ENCODE measurements around the gene GRB7. TPM values are rescaled to one million over a fixed set of nuclear protein-coding genes. Genes with fewer than 3 reads are reported as not detected.
A peak's percentile ranks its signal among the peaks of the same experiment; 100 is the strongest.

GRB7 gene
- total RNA-seq, 1 donor from 2014 or later = 31.8 TPM

GRCh38 chr17:39739885-39740356 is 2.2 kb downstream of the GRB7 start:
- peaks cover 26% of the 10 kb centered on the region for H3K4me1 Mint-ChIP-seq (ENCODE audit: unreplicated experiment)
- H3K27ac Mint-ChIP-seq = peak overlapping the region; percentile 98
- no peaks in the 10 kb centered on the region for H3K36me3 Mint-ChIP-seq
- H3K9me3 Mint-ChIP-seq = no peaks in the 10 kb centered on the region
- H3K4me3 Mint-ChIP-seq = peak overlapping the region; percentile 97
- peaks cover 40% of the 10 kb centered on the region for H3K27me3 Mint-ChIP-seq
- no peak for DNase-seq (ENCODE audit: extremely low spot score, unreplicated experiment)
- TF ChIP-seq, protein P1, sequence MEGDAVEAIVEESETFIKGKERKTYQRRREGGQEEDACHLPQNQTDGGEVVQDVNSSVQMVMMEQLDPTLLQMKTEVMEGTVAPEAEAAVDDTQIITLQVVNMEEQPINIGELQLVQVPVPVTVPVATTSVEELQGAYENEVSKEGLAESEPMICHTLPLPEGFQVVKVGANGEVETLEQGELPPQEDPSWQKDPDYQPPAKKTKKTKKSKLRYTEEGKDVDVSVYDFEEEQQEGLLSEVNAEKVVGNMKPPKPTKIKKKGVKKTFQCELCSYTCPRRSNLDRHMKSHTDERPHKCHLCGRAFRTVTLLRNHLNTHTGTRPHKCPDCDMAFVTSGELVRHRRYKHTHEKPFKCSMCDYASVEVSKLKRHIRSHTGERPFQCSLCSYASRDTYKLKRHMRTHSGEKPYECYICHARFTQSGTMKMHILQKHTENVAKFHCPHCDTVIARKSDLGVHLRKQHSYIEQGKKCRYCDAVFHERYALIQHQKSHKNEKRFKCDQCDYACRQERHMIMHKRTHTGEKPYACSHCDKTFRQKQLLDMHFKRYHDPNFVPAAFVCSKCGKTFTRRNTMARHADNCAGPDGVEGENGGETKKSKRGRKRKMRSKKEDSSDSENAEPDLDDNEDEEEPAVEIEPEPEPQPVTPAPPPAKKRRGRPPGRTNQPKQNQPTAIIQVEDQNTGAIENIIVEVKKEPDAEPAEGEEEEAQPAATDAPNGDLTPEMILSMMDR (conservative IDR thresholded peaks at IDR 0.05) = no peak

DNA sequence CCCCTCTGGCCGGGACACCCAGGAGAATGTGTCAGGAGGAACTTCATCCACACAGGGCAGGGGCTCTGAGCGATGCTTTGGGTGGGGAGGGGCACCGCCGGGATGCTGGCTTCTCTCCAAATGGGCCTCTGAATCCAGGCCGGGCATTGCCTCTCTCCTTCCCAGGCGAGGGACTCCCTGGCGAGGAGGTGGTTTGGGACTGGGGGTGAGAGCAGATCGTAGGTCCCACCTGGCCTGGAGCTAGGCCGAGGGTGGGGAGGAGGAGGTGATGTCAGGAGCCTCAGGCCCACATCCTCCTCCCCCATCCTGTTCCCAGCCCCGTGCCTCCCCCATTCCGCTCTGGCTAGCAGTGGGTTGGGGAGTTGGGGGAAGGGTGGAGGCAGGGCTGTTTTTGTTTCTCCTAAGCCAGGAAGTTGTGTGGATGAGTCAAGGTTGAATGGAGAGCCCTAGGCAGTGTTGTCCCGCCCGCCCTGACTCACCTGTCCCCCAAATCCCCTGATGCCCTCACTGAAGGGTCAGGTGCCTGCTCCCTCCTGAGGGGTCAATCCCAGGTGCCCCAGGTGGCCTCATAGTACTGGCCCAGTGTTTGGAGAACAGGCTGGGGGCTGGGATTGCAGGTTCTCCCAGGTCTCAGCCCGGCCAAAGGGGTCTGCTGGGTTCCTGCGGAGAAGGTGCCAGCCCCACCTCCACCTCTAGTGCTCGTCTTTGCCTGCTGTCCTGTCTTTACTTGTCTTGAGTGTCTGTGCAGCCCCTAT is 2.8 kb downstream of the GRB7 start:
- Mint-ChIP-seq H3K27ac (peak overlapping the region; percentile 98), H3K4me1 (ENCODE audit: unreplicated experiment) (peaks cover 25% of the 10 kb centered on the region), H3K27me3 (peaks cover 40% of the 10 kb centered on the region), H3K4me3 (peak overlapping the region; percentile 97), H3K36me3 (no peaks in the 10 kb centered on the region), H3K9me3 (no peaks in the 10 kb centered on the region)
- no peak for DNase-seq (ENCODE audit: extremely low spot score, unreplicated experiment)
- TF ChIP-seq, protein P1 (conservative IDR thresholded peaks at IDR 0.05) = no peak

- Mint-ChIP-seq H3K9me3 (no peaks in the 10 kb centered on the region), H3K27ac (no peak overlapping the region), H3K4me3 (no peak overlapping the region), H3K36me3 (no peaks in the 10 kb centered on the region), H3K27me3 (peaks cover 24% of the 10 kb centered on the region), H3K4me1 (ENCODE audit: unreplicated experiment) (peaks cover 13% of the 10 kb centered on the region)
- no peak for DNase-seq (ENCODE audit: extremely low spot score, unreplicated experiment)
- TF ChIP-seq, protein P1 (conservative IDR thresholded peaks at IDR 0.05) = no peak
These were observed 4.6 kb downstream of the GRB7 start for GRCh38 chr17:39742126-39742855.

- peaks cover 2% of the 10 kb centered on the region for H3K36me3 Mint-ChIP-seq
- no peak overlapping the region for H3K27ac Mint-ChIP-seq
- peaks cover 20% of the 10 kb centered on the region for H3K27me3 Mint-ChIP-seq
- peaks cover 13% of the 10 kb centered on the region for H3K4me1 Mint-ChIP-seq (ENCODE audit: unreplicated experiment)
- DNase-seq (ENCODE audit: extremely low spot score, unreplicated experiment) = no peak
- H3K9me3 Mint-ChIP-seq = no peaks in the 10 kb centered on the region
- H3K4me3 Mint-ChIP-seq = no peak overlapping the region
- TF ChIP-seq, protein P1 (conservative IDR thresholded peaks at IDR 0.05) = no peak
These were observed 5.2 kb downstream of the GRB7 start for GRCh38 chr17:39742856-39743436.

GRCh38 chr17:39744075-39744835 is 6.5 kb downstream of the GRB7 start:
- no peak overlapping the region for H3K27ac Mint-ChIP-seq
- H3K9me3 Mint-ChIP-seq = no peaks in the 10 kb centered on the region
- peaks cover 12% of the 10 kb centered on the region for H3K27me3 Mint-ChIP-seq

More at GRCh38 chr17:39744075-39744835, 6.5 kb downstream of the GRB7 start:
- H3K36me3 Mint-ChIP-seq = peaks cover 3% of the 10 kb centered on the region
- peaks cover 13% of the 10 kb centered on the region for H3K4me1 Mint-ChIP-seq (ENCODE audit: unreplicated experiment)
- TF ChIP-seq, protein P1 (conservative IDR thresholded peaks at IDR 0.05) = no peak
- no peak for DNase-seq (ENCODE audit: extremely low spot score, unreplicated experiment)
- H3K4me3 Mint-ChIP-seq = no peak overlapping the region

All from type B pancreatic cell (in vitro differentiated cells).